ENCODE results near the gene NARS2.

GRCh38 chr11:78427615-78428265, 146.9 kb downstream of the NARS2 start:
- TF ChIP-seq EZH2 (IDR thresholded peaks at IDR 0.05) (no peak), POLR2AphosphoS5 (IDR thresholded peaks at IDR 0.05; ENCODE audit: borderline replicate concordance, low read depth, low read length) (no peak)
